Measurements from ENCODE around the gene DNAI7. TPM values are rescaled to one million over a fixed set of nuclear protein-coding genes. Genes with fewer than 3 reads are reported as not detected.
A peak's percentile ranks its signal among the peaks of the same experiment; 100 is the strongest.

The DNAI7 gene
- polyA plus RNA-seq, 2 of the 4 experiments (the other 2 are of a cell fraction) = 0.36 to 0.43 TPM

DNA sequence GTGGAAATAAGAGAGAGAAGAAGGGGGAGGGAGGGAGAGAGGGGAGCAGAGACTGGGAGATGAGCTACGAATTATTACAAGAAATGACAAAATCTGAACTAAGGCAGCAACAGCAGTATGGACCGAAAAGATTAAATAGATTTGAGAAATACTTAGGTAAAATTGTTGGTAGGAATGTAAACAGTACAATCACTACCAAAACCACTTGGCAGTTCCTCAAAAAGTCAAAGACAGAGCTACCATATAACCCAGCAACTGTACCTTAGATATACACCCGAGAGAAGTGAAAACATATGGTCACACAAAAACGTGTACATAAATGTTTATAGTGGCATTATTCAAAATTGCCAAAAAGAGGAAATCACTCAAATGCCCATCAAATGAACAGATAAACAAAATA is 41.7 kb upstream of the DNAI7 start:
- ATAC-seq (no peak), DNase-seq (ENCODE audit: low read depth in 1 of 2, low spot score in 1 of 2) (no peak), FAIRE-seq (peak; percentile 18)
- Histone ChIP-seq H3K4me2 (no peak overlapping the region), H3K9me3 (no peaks in the 10 kb centered on the region), H3K4me1 (peaks cover 14% of the 10 kb centered on the region; the same call in 2 of the 3 replicates), H3K4me3 (no peak overlapping the region), H3K27ac (no peak overlapping the region)
- POLR2A ChIA-PET = interaction anchor here (0.9 kb wide), 1 partner anchor 14 kb away, joined by 3 read pairs; the partner anchor contains the start of gene KRAS
- 79% methylated on average over 4 of the region's 4 CpGs for WGBS (ENCODE audit: missing lambda C conversion rate)
- CTCF ChIA-PET = interaction anchor here (0.7 to 2.0 kb wide), 3 partner anchors 26 to 200 kb away, joined by 3 to 8 read pairs (median 6); no protein-coding TSS in a partner anchor
- no peak for TF ChIP-seq EHMT2 (IDR thresholded peaks at IDR 0.05; ENCODE audit: low read depth)
- no peak for TF ChIP-seq SREBF2 (IDR thresholded peaks at IDR 0.05)
- TF ChIP-seq RARB (CRISPR knock-in tag; IDR thresholded peaks at IDR 0.05) = no peak
- TF ChIP-seq MAFK (IDR thresholded peaks at IDR 0.05; ENCODE audit: partially characterized antibody) = no peak
- no peak for TF ChIP-seq MYC (IDR thresholded peaks at IDR 0.05; ENCODE audit: borderline replicate concordance, low read length)
- no peak for TF ChIP-seq CHD2 (IDR thresholded peaks at IDR 0.05; ENCODE audit: low read length, partially characterized antibody)
- TF ChIP-seq HOXB5 (CRISPR knock-in tag; IDR thresholded peaks at IDR 0.05) = no peak
- no peak for TF ChIP-seq ESRRA (IDR thresholded peaks at IDR 0.05; ENCODE audit: borderline replicate concordance, low read length)
- no peak for TF ChIP-seq CBX2 (IDR thresholded peaks at IDR 0.05; ENCODE audit: borderline replicate concordance, low read depth)
- no peak for TF ChIP-seq ZSCAN20 (CRISPR knock-in tag; IDR thresholded peaks at IDR 0.05)
- TF ChIP-seq, protein P1, sequence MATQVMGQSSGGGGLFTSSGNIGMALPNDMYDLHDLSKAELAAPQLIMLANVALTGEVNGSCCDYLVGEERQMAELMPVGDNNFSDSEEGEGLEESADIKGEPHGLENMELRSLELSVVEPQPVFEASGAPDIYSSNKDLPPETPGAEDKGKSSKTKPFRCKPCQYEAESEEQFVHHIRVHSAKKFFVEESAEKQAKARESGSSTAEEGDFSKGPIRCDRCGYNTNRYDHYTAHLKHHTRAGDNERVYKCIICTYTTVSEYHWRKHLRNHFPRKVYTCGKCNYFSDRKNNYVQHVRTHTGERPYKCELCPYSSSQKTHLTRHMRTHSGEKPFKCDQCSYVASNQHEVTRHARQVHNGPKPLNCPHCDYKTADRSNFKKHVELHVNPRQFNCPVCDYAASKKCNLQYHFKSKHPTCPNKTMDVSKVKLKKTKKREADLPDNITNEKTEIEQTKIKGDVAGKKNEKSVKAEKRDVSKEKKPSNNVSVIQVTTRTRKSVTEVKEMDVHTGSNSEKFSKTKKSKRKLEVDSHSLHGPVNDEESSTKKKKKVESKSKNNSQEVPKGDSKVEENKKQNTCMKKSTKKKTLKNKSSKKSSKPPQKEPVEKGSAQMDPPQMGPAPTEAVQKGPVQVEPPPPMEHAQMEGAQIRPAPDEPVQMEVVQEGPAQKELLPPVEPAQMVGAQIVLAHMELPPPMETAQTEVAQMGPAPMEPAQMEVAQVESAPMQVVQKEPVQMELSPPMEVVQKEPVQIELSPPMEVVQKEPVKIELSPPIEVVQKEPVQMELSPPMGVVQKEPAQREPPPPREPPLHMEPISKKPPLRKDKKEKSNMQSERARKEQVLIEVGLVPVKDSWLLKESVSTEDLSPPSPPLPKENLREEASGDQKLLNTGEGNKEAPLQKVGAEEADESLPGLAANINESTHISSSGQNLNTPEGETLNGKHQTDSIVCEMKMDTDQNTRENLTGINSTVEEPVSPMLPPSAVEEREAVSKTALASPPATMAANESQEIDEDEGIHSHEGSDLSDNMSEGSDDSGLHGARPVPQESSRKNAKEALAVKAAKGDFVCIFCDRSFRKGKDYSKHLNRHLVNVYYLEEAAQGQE (IDR thresholded peaks at IDR 0.05) = no peak
- no peak for TF ChIP-seq ZFP36 (IDR thresholded peaks at IDR 0.05; ENCODE audit: borderline replicate concordance, partially characterized antibody)
- no peak for TF ChIP-seq CBX8 (IDR thresholded peaks at IDR 0.05)
- no peak for TF ChIP-seq NR3C1 (IDR thresholded peaks at IDR 0.05)
- TF ChIP-seq PHF8 (IDR thresholded peaks at IDR 0.05; ENCODE audit: borderline replicate concordance, low read depth) = no peak
- TF ChIP-seq ZC3H11A (IDR thresholded peaks at IDR 0.05) = no peak
- no peak for TF ChIP-seq CEBPB (IDR thresholded peaks at IDR 0.05)
- TF ChIP-seq ZNF302 (CRISPR knock-in tag; IDR thresholded peaks at IDR 0.05) = no peak
- no peak for TF ChIP-seq JUN (IDR thresholded peaks at IDR 0.05)
- no peak for TF ChIP-seq KDM1A (IDR thresholded peaks at IDR 0.05; ENCODE audit: low read depth)

GRCh38 chr12:25236190-25236589 is 41.2 kb upstream of the DNAI7 start:
- no peak for TF ChIP-seq POLR2AphosphoS2 (conservative IDR thresholded peaks at IDR 0.05; ENCODE audit: low read length)
- no peak for TF ChIP-seq EHMT2 (IDR thresholded peaks at IDR 0.05; ENCODE audit: low read depth)
- no peak for TF ChIP-seq JUN (IDR thresholded peaks at IDR 0.05)
- TF ChIP-seq EP300 (IDR thresholded peaks at IDR 0.05) = no peak
- ATAC-seq = 0 out of 6 replicates have a peak, but pooled peaks of 1 of the 2 experiments have one; percentile 23
- no peak for FAIRE-seq
- no peaks in the 10 kb centered on the region for H3K9me3 ChIP-seq
- ChIA-PET POLR2A (no interaction called here), CTCF (interaction anchor here (0.7 to 2.0 kb wide), 3 partner anchors 25 to 201 kb away, joined by 3 to 8 read pairs (median 6); no protein-coding TSS in a partner anchor)
- H3K4me2 ChIP-seq = no peak overlapping the region
- H3K4me1 ChIP-seq = peaks cover 12% of the 10 kb centered on the region; the same call in 1 of the 3 replicates
- no peak overlapping the region for H3K27ac ChIP-seq
- no peak for DNase-seq (ENCODE audit: low read depth in 1 of 2, low spot score in 1 of 2)
- 73% methylated on average over 1 of the region's 1 CpG for WGBS (ENCODE audit: missing lambda C conversion rate)
- H3K4me3 ChIP-seq = no peak overlapping the region

GRCh38 chr12:25213338-25213737 is 18.4 kb upstream of the DNAI7 start:
- ATAC-seq (no peak), DNase-seq (ENCODE audit: low read depth in 1 of 2, low spot score in 1 of 2) (no peak), FAIRE-seq (no peak)
- no peak overlapping the region for H3K4me3 ChIP-seq
- WGBS (ENCODE audit: missing lambda C conversion rate) = 98% methylated on average over 1 of the region's 1 CpG
- ChIA-PET CTCF (no interaction called here), POLR2A (interaction anchor here (1.5 kb wide), 1 partner anchor 174 kb away, joined by 4 read pairs; no protein-coding TSS in a partner anchor)
- no peak overlapping the region for H3K4me2 ChIP-seq
- peaks cover 6% of the 10 kb centered on the region for H3K4me1 ChIP-seq
- no peaks in the 10 kb centered on the region for H3K9me3 ChIP-seq
- no peak overlapping the region for H3K27ac ChIP-seq
- TF ChIP-seq JUNB (IDR thresholded peaks at IDR 0.05) (no peak), PBX3 (IDR thresholded peaks at IDR 0.05) (no peak), NFE2L2 (conservative IDR thresholded peaks at IDR 0.05; ENCODE audit: low read length) (peak; percentile 84), MAFK (IDR thresholded peaks at IDR 0.05; ENCODE audit: partially characterized antibody) (peak; percentile 72)

Data from A549 (cell line).